Vagina (tissue), 2 donors: ENCODE data around the gene NFS1.

Experiments used
- POLR2AphosphoS5 ChIP-seq, 2 donors: sonication (generic); formaldehyde crosslinking; IDR thresholded peaks; one replicate each; pipeline ENCODE4 v1.9.0; 2017; ENCODE audit warnings: antibody characterized with exemption in 2 of 2, mild to moderate bottlenecking in 2 of 2, low read depth in 1 of 2; ENCODE audit not compliant: insufficient read depth in 1 of 2
- TF ChIP-seq, protein P1 (sequence below), 3 experiments: fragments of 450-650 bp in 2 of 3; fragments of 200-600 bp in 1 of 3; sonication (generic) in 1 of 3; IDR thresholded peaks; one replicate each; pipeline ENCODE4 v1.5.1; 2017 to 2019; ENCODE audit warnings: antibody characterized with exemption in 3 of 3, mild to moderate bottlenecking in 2 of 3, moderate library complexity in 2 of 3

DNA sequence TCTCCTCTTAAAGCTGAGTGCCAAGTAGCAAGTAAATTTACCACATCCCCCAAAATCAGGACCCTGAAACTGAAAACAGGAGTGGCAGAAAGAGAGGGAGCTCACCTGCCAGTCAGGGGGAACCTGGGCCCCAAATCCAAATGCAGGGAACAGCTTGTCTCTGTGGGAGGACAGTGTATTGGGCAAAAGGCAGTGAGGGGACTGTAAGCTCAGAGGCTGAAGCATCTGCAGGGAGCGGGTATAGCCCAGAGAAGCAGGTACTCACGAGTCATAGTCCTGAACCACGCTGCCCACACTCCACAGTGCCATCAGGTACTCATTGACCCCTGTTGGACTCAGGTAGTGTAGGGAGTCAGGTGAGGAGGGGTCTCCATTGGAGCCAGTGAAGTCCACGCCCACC lies 68.5 kb downstream of the NFS1 start:
- no peak for TF ChIP-seq POLR2AphosphoS5 (IDR thresholded peaks at IDR 0.05; ENCODE audit: insufficient read depth in 1 of 2, low read depth in 1 of 2)
- TF ChIP-seq, protein P1, sequence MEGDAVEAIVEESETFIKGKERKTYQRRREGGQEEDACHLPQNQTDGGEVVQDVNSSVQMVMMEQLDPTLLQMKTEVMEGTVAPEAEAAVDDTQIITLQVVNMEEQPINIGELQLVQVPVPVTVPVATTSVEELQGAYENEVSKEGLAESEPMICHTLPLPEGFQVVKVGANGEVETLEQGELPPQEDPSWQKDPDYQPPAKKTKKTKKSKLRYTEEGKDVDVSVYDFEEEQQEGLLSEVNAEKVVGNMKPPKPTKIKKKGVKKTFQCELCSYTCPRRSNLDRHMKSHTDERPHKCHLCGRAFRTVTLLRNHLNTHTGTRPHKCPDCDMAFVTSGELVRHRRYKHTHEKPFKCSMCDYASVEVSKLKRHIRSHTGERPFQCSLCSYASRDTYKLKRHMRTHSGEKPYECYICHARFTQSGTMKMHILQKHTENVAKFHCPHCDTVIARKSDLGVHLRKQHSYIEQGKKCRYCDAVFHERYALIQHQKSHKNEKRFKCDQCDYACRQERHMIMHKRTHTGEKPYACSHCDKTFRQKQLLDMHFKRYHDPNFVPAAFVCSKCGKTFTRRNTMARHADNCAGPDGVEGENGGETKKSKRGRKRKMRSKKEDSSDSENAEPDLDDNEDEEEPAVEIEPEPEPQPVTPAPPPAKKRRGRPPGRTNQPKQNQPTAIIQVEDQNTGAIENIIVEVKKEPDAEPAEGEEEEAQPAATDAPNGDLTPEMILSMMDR (IDR thresholded peaks at IDR 0.05) = no peak
